Erythroblast (primary cell): ENCODE results near the gene FLVCR2.

Source experiments
- GATA1 ChIP-seq: IDR thresholded peaks from 2 replicates; pipeline ENCODE4 v1.6.1; 2011; ENCODE audit warnings: low read depth, mild to moderate bottlenecking, control low read depth, low read length, moderate library complexity
- POLR2A ChIP-seq: IDR thresholded peaks from 2 replicates; pipeline ENCODE4 v1.6.1; 2011; ENCODE audit warnings: mild to moderate bottlenecking, low read length

- TF ChIP-seq POLR2A (no peak), GATA1 (no peak)
Measured at GRCh38 chr14:75577729-75578101, 705 bp upstream of the FLVCR2 start.
